GM18508 (cell line): ENCODE measurements around the gene CCDC141.
"Not testable (repeated sequence)": the region's sequence is repeated elsewhere in the genome, so short reads cannot be mapped to it uniquely, and the experiment has no call there.

Experiments used
- ATAC-seq: cut with Tn5 transposase; IDR thresholded peaks from one replicate; pipeline ENCODE4 v1.9.1; 2021; ENCODE audit warnings: moderate number of reproducible peaks; ENCODE audit not compliant: insufficient read depth, unreplicated experiment

CCDC141 gene

DNA sequence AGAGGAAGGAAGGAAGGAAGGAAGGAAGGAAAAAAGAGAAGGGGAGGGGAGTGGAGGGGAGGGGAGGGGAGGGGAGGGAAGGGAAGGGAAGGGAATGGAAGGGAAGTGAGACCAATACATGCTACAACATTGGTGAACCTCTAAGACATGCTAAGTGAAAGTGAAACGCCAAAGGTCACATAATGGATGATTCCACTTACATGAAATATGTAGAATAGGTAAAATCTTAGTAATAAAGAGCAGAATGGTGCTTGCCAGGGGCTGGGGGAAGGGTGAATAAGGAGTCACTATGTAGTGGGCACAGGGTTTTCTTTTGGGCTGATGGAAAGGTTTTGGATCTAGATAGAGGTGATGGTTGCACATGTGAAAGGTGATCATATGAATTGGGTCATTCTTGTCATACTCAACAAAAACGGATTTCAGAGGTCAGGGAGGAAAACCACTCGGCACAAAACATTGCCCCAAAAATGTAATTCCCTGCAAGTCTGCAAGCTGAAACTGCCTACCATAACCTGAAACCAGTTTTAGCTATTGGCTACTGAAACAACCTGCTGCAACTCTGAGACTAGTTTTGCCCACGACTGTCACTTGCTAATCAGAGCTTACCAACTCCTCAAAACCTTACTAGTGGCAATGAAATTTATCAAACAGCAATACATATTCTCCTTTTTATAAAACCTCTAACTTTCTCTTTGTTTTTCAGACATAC is 59.2 kb downstream of the CCDC141 start:
- ATAC-seq = peak; percentile 87

DNA sequence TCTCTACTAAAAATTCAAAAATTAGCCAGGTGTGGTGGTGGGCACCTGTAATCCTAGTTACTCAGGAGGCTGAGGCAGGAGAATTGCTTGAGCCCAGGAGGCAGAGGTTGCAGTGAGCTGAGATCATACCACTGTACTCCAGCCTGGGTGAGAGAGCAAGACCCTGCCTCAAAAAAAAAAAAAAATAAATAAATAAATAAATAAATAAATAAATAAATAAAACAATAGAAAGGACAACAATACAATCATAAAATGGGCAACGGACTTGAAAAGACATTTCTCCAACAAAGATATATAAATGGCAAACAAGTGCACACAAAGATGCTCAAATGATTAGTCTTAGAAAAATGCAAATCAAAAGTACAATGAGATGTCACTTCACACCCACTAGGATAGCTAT is 60.5 kb downstream of the CCDC141 start:
- not testable (repeated sequence) for ATAC-seq

DNA sequence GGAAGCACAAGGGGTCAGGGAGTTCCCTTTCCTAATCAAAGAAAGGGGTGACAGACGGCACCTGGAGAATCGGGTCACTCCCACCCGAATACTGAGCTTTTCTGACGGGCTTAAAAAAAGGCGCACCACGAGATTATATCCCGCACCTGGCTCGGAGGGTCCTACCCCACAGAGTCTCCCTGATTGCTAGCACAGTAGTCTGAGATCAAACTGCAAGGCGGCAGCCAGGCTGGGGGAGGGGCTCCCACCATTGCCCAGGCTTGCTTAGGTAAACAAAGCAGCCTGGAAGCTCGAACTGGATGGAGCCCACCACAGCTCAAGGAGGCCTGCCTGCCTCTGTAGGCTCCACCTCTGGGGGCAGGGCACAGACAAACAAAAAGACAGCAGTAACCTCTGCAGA is 67.3 kb downstream of the CCDC141 start:
- ATAC-seq = not testable (repeated sequence)

DNA sequence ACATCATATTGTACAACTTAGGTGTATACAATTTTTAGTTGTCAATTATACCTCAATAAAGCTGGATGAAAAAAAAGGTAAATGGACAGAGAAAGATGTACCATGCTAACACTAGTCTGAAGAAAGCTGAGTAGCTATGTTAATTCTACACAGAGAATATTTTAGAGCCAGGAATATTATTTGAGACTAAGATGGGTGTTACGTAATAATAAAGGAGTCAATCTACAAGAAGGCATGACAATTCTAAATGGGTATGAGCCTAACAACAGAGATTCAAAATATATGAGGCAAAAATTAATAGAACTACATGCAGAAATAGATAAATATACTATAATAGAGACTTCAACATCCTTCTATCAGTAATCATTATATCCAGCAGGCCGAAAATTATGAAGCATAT is 69.1 kb downstream of the CCDC141 start:
- ATAC-seq = no peak

DNA sequence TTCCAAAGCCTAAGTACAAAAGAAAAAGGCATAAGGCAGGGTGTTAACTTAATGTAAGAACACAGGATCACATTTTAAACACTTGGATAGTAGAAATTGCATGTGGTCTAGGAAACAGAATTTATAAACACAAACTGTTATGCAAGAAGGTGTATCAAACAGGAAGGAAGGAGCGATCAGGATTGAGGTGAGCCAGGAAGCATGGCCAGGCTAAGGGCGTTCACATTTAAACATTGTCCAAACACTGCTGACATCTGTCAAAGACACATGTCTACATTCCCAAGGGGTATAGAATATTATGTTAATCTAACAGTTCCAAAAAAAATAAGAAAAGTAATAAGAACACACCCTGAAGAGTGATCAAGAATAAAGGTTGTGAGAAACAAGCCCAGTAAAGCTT is 71.3 kb downstream of the CCDC141 start:
- no peak for ATAC-seq

DNA sequence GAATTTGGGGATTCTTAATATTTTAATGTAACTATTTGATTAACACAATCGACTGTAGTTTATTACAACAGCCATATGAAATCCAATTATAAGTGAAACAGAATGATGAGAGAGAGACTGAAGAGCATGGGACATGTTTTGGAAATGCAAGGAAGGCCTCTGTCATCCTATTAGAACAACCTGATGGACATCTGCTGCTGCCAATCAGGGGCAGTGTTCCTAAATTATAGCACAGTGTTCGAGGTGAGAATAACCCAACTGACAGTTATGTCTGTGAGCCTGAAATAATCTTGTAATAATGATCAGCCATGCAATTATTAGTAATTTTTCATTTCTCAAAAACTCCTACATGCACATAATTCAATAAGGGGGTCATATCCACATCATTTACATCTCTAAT is 73.6 kb downstream of the CCDC141 start:
- ATAC-seq = no peak

DNA sequence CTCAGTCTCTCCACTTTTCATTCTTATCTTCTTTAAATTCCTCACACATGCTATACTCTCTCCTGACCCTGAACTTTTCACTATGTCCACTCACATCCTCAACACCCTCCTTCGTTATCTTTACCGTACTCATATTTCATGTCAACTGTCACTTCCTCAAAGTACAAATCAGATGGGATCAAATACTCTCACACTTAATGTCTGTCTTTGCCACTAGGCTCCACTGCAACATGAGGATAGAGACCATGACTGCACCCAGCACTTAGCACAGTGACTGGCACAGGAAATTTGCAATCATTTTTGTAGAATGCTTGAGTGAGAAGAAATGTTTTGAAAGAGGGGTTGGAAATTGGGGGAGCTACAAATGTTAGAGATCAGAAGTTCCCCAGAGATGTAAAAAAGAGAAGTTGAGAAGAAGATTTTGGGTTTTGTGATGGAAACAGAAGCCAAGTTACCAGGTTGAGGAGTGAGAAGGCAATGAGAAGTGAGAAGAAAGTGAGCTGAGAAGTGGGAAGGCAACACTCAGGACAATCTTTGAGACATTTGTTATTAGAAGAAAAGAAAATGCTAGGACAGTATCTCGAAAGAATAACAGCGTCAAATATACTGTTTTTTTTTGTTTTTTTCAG is 87.0 kb downstream of the CCDC141 start:
- ATAC-seq = no peak

DNA sequence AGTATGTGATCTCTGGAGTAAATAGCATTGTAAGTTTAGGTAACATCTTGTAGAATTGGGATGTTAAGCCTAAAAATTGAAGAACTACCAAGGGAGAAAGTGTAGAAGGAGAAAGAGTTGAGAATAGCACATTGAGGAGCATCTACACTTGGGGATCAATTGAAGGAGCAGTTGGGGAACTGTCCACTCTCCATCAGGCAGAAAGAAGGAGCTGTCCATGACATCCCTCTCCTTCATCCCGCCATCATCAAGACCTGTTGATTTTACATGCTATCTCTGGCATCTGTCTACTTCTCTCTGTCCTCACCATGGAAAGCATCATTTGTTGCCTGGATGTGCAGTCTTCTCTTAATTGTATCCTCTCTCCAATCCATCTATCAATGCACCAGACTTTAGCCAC is 87.8 kb downstream of the CCDC141 start:
- no peak for ATAC-seq

DNA sequence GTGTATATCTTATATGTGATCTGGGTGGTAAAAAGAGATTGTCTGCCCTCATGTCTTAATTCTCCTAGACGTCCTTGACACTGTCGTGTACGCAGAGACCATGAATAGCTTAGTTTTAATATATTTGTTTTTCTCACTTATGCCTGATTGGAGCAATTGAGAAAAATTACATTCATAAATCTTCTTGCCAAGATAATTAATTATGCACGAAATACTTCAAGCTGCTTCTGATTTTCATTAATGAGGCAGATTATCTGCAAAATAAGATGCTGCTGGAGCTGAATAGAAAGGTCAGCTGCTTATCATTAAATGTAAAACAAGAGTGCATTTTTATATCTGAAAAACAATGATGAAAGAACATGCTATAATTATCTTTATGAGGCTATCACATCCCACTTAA is 95.9 kb downstream of the CCDC141 start:
- no peak for ATAC-seq

DNA sequence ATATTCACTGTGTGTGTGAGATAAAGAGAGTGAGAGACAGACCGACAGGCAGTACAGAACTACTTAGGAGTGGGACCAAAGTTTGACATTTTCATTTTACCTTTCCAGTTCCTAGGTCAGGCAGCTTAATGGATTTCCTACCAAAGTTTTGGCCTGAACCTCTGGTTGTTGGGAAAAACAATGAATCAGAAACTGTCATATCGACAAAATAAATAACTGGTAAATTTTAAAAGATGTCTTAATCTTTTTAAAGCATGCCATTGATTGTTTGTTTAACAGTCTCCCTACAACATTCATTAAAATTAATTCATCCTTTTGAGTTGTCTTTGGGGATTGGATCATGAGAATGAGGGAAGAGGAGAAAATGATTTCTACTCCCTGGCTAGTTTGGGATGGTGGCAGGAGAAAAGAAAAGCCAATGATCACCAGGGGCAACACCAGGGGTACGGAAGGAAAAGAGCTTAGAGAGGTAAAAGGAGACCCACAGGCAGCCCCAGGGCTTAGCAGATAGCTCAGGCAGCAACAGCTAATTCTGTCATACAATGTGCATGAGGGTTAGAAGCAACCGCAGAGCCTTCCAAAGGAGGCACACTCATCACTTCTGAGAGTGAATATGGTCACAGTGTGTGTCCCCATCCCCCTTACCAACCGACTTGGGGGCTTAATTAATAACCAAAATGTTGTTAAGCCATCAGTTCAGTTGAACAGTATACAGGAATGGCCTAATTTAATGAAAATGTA is 98.5 kb downstream of the CCDC141 start:
- ATAC-seq = no peak

DNA sequence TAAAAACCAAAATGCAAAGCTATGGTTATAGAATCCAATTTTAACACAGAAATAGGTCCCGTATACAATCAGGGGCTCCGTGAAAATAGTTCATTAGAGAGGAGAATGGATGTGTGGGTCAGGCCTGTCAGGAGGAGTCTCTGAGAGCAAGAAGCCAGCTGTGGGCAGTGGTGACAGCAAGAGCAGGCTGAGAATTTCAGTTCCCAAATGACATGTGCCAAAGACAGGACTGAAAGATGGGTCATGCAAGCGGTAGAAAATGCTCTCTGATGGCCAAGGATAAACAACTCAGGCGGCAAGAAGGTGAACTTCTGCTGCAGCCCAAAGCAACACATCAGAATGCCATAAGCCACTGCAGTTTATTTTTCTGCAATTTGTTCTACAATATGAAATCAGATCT is 100.4 kb downstream of the CCDC141 start:
- no peak for ATAC-seq

DNA sequence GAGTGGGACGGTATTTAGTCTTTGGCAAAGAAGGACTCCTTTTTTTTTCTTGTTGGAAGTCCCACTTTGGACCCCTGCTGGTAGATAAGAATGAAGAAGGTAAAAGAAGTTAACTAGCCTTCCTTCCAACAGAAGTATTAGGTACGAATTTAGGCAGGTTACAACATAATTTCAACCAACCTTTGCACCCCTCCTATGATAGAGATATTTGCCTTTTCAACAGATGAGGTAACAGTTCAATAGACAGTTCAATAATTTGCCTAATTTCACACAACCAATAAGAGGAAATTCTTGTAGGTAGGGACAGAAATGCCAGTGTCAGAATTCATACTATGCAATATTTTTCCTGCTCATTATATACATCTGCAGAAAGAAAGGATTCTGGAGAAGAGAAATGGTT is 100.8 kb downstream of the CCDC141 start:
- ATAC-seq = no peak

DNA sequence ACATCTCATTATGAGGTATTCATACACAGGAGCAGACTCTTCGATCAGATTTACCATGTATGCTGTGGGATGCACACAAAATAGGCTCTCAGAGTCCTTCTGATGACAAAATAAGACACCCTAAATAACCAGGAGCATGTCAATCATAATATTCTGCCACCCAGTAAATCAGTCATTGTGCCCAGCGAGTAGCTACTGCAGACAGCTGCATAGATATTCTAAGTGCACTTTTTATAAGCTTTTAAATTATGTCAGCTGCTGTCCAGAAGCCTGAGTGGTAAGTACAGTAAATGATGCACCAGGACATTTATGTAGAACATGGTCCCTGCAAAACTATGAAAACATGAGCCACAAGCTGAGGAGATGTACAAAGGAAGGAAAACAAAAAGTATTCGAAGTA is 102.9 kb downstream of the CCDC141 start:
- no peak for ATAC-seq

DNA sequence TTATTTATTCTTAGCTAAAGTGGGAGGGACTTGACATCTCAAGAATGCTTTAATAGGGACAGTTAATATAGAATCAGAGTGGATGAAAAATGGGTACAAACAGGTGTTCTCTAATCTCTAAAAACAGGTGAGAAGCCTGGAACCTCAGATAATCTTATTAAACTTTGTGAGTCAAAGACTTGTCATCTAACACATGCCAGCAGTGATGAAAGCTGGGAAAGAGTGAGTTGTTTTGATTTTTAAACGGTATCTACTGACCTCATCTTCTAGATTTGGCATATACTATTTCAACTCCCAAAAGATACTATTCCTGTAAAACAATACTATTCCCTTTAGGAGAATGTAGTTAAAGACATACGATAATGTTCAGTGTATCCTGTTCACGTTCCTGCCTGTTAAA is 103.4 kb downstream of the CCDC141 start:
- no peak for ATAC-seq

DNA sequence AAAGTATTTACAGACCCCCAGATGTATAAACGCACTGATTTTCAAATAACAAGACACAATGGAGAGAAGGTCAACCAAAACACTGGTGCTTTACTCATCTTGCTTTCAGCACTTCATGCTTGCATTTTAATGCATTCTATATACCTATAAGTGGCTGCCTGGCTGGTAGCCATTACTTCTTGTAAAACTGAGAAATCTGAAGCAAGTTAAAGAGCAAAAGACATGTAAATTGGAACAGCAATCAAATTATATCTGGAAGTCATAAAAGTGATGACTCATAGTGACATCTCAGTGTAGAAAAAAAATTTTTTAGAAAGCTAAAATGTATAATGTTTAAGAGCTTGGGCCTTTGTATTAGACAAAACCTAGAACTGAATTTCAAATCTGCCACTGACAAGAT is 106.2 kb downstream of the CCDC141 start:
- no peak for ATAC-seq

DNA sequence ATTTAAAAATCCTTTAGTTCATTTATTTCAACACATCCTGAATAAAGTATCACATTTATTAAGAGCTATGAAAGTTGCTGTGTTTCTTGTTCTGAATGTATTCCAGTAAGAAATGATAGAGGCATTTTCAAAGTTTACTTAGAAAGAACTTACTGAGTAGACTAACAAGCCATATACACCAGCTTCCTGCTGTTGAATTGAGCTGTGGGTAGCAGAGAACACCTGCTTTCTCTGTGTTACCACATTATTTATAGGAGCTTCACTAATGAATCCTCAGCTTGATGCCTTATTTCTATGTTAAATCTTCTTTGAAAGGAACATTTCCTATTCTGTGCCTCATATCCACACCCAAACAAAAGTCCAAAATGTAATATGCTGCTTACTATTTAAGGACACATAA is 115.4 kb downstream of the CCDC141 start:
- no peak for ATAC-seq

DNA sequence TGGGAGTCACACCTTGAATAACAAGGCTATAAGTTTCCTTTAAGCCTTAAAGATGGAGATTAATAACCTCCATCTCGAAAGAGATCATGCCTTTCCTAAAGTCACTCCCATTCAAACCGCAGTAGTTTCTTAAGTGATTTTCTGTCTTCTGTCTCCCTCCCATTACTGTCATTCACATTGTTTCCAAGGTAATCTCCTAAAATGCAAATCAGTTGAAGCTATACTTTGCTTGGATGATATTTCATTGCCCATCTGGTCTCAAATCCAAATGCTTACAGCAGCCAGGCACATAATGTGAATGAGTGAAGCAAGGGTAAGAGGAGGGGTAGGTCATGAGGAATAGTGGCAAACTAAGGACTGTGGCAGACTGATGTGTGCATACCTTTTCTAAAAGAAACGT is 116.4 kb downstream of the CCDC141 start:
- ATAC-seq = no peak

DNA sequence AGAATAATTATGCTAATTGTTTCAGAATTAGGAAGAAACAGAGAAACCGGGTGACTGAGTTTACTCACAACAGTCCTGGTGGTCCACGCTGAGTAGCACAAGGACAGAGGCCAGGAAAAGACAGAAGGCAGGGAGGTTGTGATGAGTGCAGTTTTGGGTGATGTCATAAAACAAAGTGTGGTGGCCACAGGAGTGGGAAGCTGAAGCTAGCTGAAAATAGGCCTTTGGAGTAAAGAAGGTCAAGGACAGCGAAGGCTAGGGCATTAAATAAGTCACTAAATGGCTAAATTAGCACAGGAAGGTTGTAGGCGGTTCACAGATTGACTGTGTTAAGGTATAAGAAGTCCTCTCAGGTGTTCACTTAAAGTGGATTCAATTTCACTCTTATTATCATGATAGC is 121.9 kb downstream of the CCDC141 start:
- ATAC-seq = peak; percentile 63

DNA sequence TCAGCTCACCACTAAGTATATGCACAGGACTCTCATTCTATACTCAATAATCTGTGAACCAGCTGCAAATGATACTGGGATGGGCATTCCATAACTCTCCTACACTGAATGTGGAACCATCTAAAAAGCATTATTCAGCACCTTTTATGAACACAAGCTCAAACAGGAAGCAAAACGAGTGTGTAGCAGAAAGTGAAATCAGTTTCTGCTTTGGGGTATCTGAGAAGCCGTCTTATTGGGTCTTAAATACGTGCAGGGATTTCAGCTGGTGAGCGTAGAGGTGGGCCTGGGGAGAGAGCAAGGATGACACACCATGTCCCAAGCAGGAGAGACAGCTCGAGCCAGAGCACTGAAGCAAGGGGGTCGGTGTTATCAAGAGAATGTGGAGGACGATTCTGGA is 122.8 kb downstream of the CCDC141 start:
- no peak for ATAC-seq

DNA sequence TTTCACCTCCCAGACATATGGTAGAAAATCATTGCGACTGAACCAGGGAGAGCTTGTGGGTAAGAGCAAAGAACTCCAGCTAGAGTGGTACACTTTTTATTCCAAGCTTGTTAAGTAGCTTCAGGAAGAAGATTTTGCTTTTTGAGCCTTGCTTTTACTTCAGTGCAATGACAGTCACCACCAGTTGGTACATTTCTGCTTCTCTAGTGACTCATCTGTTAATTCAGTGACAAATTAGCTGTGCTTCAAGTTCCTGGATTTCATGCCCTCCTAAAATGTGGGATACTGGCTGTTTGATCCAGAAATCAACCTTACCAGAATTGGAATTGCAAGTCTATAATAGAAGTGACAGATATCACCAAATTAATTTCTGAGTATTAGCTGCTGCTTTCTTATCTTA is 125.1 kb downstream of the CCDC141 start:
- no peak for ATAC-seq

DNA sequence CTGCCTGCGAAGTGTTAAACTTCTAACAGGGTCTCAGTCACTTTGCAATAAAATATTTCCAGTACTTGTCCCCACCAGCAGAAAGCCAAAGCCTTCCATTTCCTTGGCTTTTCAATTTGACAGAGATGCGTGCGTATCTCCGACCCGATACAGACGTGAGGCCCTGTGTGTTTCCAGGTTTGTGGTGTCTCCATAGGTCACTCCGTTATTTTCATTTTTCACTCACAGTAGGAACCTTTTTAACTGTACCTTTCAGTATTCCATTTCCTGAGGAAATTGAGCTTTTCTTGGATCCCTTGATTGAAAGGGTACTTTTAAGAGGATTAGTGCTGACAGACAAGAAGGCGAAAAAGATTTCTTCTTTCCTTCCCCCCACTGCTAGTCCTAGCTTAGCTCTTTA is 126.4 kb downstream of the CCDC141 start:
- ATAC-seq = no peak
